WTC11 (cell line): Measurements from ENCODE around the gene FTCD. TPM values are rescaled to one million over a fixed set of nuclear protein-coding genes. Genes with fewer than 3 reads are reported as not detected.

Source experiments
- ATAC-seq: fragments of 200-7000 bp; cut with Tn5 transposase; 2 replicates; pipeline ENCODE4 v1.10.0; 2021; ENCODE audit warnings: mild to moderate bottlenecking, moderate library complexity
- CTCF ChIA-PET: fragments of 300-600 bp; sonication (Branson Sonifier 250); formaldehyde crosslinking; loops from one replicate; lab custom pipeline; 2021; ENCODE audit warnings: antibody characterized with exemption; lab: Charles Lee
- POLR2A ChIA-PET: fragments of 350-600 bp; sonication (Branson Sonifier 250); formaldehyde crosslinking; loops from one replicate; lab custom pipeline; 2021; ENCODE audit warnings: antibody characterized with exemption; lab: Charles Lee
- DNase-seq: peaks from one replicate; pipeline ENCODE4 v3.0.0; 2021; ENCODE audit warnings: low spot score
- H3K27ac Mint-ChIP-seq: 2 replicates; pipeline ENCODE4 v1.8.0; 2021; ENCODE audit warnings: mixed read lengths
- H3K27me3 Mint-ChIP-seq: 2 replicates; pipeline ENCODE4 v1.8.0; 2021; ENCODE audit warnings: low read depth, mild to moderate bottlenecking, moderate library complexity, mixed read lengths
- H3K36me3 Mint-ChIP-seq: 2 replicates; pipeline ENCODE4 v1.8.0; 2021; ENCODE audit warnings: mixed read lengths
- H3K4me1 Mint-ChIP-seq: 2 replicates; pipeline ENCODE4 v1.8.0; 2022; ENCODE audit warnings: mixed read lengths
- H3K4me3 Mint-ChIP-seq: 2 replicates; pipeline ENCODE4 v1.8.0; 2021; ENCODE audit warnings: mild to moderate bottlenecking, moderate library complexity, mixed read lengths
- H3K9me3 Mint-ChIP-seq: 2 replicates; pipeline ENCODE4 v1.8.0; 2021; ENCODE audit warnings: mixed read lengths
- CREB1 ChIP-seq: sonication (generic); formaldehyde crosslinking; IDR thresholded peaks from 2 replicates; pipeline ENCODE4 v1.8.0; 2023; ENCODE audit warnings: mild to moderate bottlenecking, missing genetic modification reagents
- EMX1 ChIP-seq: fragments of 250-450 bp; sonication (Bioruptor Pico); IDR thresholded peaks from 2 replicates; pipeline ENCODE4 v1.8.0; 2021; ENCODE audit warnings: mild to moderate bottlenecking
- GABPB1 ChIP-seq: sonication (generic); formaldehyde crosslinking; IDR thresholded peaks from 2 replicates; pipeline ENCODE4 v1.8.1; 2023; ENCODE audit warnings: mild to moderate bottlenecking, missing genetic modification reagents
- GTF2I ChIP-seq: fragments of 250-450 bp; sonication (Bioruptor Pico); conservative IDR thresholded peaks from 2 replicates; pipeline ENCODE4 v1.4.0; 2021; ENCODE audit warnings: mild to moderate bottlenecking
- MYBL2 ChIP-seq: sonication (generic); formaldehyde crosslinking; IDR thresholded peaks from 2 replicates; pipeline ENCODE4 v1.8.1; 2023; ENCODE audit warnings: mild to moderate bottlenecking, moderate library complexity, missing genetic modification reagents
- NR2C2 ChIP-seq: sonication (generic); formaldehyde crosslinking; IDR thresholded peaks from 2 replicates; pipeline ENCODE4 v1.8.0; 2022; ENCODE audit warnings: mild to moderate bottlenecking, missing genetic modification reagents
- TCF7 ChIP-seq: sonication (generic); formaldehyde crosslinking; IDR thresholded peaks from 2 replicates; pipeline ENCODE4 v1.8.0; 2022; ENCODE audit warnings: mild to moderate bottlenecking, low read depth, missing genetic modification reagents, moderate library complexity
- TP53 ChIP-seq: sonication (generic); formaldehyde crosslinking; IDR thresholded peaks from 2 replicates; pipeline ENCODE4 v1.8.1; 2023; ENCODE audit warnings: mild to moderate bottlenecking, missing genetic modification reagents
- ZNF232 ChIP-seq: sonication (generic); formaldehyde crosslinking; IDR thresholded peaks from 2 replicates; pipeline ENCODE4 v1.8.0; 2022; ENCODE audit warnings: mild to moderate bottlenecking, missing genetic modification reagents
- ZNF317 ChIP-seq: sonication (generic); formaldehyde crosslinking; IDR thresholded peaks from 2 replicates; pipeline ENCODE4 v1.8.1; 2023; ENCODE audit warnings: low read depth, mild to moderate bottlenecking, moderate library complexity, missing genetic modification reagents, borderline replicate concordance
- ZNF423 ChIP-seq: fragments of 250-450 bp; sonication (Bioruptor Pico); IDR thresholded peaks from 2 replicates; pipeline ENCODE4 v2.1.2; 2022; ENCODE audit warnings: mild to moderate bottlenecking, moderate library complexity
- total RNA-seq: library from RNA; stranded (reverse); gene quantifications from 3 replicates; pipeline ENCODE4 v1.2.3, GENCODE V29; 2021
- TF ChIP-seq, protein P1 (sequence below): sonication (generic); formaldehyde crosslinking; IDR thresholded peaks from 2 replicates; pipeline ENCODE4 v1.8.0; 2022; ENCODE audit warnings: missing genetic modification reagents
- TF ChIP-seq, protein P2 (sequence below): sonication (generic); formaldehyde crosslinking; conservative IDR thresholded peaks from 2 replicates; pipeline ENCODE4 v1.8.1; 2023; ENCODE audit warnings: mild to moderate bottlenecking, low read depth, missing genetic modification reagents, moderate library complexity
- TF ChIP-seq, protein P3 (sequence below): fragments of 250-450 bp; sonication (Bioruptor Pico); IDR thresholded peaks from 2 replicates; pipeline ENCODE4 v1.9.0; 2021; ENCODE audit warnings: mild to moderate bottlenecking
- TF ChIP-seq, protein P4 (sequence below): sonication (generic); formaldehyde crosslinking; IDR thresholded peaks from 2 replicates; pipeline ENCODE4 v1.8.1; 2022; ENCODE audit warnings: mild to moderate bottlenecking, moderate library complexity, missing genetic modification reagents
- TF ChIP-seq, protein P5 (sequence below): sonication (generic); formaldehyde crosslinking; IDR thresholded peaks from 2 replicates; pipeline ENCODE4 v1.8.1; 2022; ENCODE audit warnings: low read depth, mild to moderate bottlenecking, moderate library complexity, missing genetic modification reagents, borderline replicate concordance
- TF ChIP-seq, protein P6 (sequence below): sonication (generic); formaldehyde crosslinking; IDR thresholded peaks from 2 replicates; pipeline ENCODE4 v1.8.1; 2023; ENCODE audit warnings: mild to moderate bottlenecking, missing genetic modification reagents
- TF ChIP-seq, protein P7 (sequence below): sonication (generic); formaldehyde crosslinking; IDR thresholded peaks from 2 replicates; pipeline ENCODE4 v1.8.1; 2022; ENCODE audit warnings: low read depth, missing genetic modification reagents, borderline replicate concordance

FTCD gene
- total RNA-seq, 1 experiment from 2014 or later = 6.1 TPM

DNA sequence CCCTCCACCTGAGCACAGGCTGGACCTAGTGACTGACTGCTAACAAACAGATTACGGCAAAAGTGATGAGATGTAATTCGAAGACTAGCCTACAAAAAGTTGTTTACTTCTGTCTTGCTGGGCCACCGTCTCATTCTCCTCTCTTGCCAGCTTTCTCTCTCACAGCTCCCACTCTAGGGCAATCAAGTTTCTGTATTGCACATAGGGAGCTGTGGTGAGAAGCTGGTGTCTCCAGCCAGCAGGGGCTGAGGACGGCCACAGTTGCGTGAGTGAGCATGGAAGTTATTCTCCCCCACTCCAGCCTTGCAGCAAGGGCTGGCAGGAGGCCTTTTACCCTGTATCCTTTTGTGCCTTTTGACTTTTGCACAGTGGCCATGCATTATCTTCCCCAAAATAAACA is 66.1 kb downstream of the FTCD start:
- no peak overlapping the region for H3K4me3 Mint-ChIP-seq
- H3K36me3 Mint-ChIP-seq = peaks cover 36% of the 10 kb centered on the region
- H3K27ac Mint-ChIP-seq = no peak overlapping the region
- no peak for TF ChIP-seq ZNF317
- DNase-seq = no peak
- no peaks in the 10 kb centered on the region for H3K4me1 Mint-ChIP-seq
- peaks cover 59% of the 10 kb centered on the region for H3K9me3 Mint-ChIP-seq
- no peak for ATAC-seq
- CTCF ChIA-PET = interaction anchor here (1.5 kb wide), 1 partner anchor 54 kb away, joined by 3 read pairs; no protein-coding TSS in a partner anchor
- POLR2A ChIA-PET = no interaction called here
- peaks cover 4% of the 10 kb centered on the region for H3K27me3 Mint-ChIP-seq

DNA sequence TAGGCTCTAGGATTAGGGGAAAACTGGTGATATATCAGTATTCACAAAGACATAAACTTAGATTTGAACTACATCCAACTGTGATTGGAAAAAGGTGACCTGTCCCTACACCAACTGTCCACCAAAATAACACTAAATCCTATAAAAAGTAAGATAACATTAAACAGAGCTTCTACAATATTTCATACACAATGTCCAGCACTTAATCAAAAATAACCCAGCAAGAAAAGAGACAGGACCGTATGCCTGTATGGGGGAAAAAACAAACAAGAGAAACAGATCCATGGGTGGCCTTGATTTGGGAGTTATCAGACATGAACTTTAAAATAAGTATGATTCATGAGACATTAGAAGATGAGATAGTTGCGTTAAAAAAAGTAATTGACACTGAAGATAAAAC is 67.2 kb downstream of the FTCD start:
- Mint-ChIP-seq H3K27me3 (peaks cover 4% of the 10 kb centered on the region), H3K9me3 (peaks cover 57% of the 10 kb centered on the region), H3K4me3 (no peak overlapping the region), H3K36me3 (peaks cover 36% of the 10 kb centered on the region), H3K27ac (no peak overlapping the region), H3K4me1 (no peaks in the 10 kb centered on the region)
- no peak for TF ChIP-seq TP53
- no peak for TF ChIP-seq TCF7 (CRISPR knock-in tag)
- no peak for TF ChIP-seq ZNF232 (CRISPR knock-in tag)
- TF ChIP-seq, protein P1, sequence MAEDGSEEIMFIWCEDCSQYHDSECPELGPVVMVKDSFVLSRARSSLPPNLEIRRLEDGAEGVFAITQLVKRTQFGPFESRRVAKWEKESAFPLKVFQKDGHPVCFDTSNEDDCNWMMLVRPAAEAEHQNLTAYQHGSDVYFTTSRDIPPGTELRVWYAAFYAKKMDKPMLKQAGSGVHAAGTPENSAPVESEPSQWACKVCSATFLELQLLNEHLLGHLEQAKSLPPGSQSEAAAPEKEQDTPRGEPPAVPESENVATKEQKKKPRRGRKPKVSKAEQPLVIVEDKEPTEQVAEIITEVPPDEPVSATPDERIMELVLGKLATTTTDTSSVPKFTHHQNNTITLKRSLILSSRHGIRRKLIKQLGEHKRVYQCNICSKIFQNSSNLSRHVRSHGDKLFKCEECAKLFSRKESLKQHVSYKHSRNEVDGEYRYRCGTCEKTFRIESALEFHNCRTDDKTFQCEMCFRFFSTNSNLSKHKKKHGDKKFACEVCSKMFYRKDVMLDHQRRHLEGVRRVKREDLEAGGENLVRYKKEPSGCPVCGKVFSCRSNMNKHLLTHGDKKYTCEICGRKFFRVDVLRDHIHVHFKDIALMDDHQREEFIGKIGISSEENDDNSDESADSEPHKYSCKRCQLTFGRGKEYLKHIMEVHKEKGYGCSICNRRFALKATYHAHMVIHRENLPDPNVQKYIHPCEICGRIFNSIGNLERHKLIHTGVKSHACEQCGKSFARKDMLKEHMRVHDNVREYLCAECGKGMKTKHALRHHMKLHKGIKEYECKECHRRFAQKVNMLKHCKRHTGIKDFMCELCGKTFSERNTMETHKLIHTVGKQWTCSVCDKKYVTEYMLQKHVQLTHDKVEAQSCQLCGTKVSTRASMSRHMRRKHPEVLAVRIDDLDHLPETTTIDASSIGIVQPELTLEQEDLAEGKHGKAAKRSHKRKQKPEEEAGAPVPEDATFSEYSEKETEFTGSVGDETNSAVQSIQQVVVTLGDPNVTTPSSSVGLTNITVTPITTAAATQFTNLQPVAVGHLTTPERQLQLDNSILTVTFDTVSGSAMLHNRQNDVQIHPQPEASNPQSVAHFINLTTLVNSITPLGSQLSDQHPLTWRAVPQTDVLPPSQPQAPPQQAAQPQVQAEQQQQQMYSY (CRISPR knock-in tag) = no peak
- DNase-seq (no peak), ATAC-seq (no peak)
- ChIA-PET CTCF (no interaction called here), POLR2A (no interaction called here)

DNA sequence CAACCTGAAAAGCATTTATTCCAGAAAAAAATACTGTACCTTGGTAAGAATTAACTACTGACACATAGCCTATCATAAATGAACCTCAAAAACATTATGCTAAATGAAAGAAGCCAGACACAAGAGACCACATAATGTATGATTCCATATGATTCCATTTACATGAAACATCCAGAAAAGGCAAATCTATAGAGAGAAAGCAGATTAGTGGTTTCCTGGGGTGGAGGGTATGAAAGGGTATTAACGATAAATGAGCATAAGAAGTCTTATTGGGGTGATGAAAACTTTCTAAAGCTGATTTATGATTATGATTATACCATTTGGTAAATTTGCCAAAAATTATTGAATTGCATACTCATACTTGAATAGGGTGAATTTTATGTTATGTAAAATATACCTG is 67.7 kb downstream of the FTCD start:
- ChIA-PET CTCF (no interaction called here), POLR2A (no interaction called here)
- DNase-seq = no peak
- Mint-ChIP-seq H3K27ac (no peak overlapping the region), H3K36me3 (peaks cover 33% of the 10 kb centered on the region), H3K9me3 (peaks cover 53% of the 10 kb centered on the region), H3K4me1 (no peaks in the 10 kb centered on the region), H3K27me3 (peaks cover 4% of the 10 kb centered on the region), H3K4me3 (no peak overlapping the region)
- ATAC-seq = no peak
- TF ChIP-seq, protein P2, sequence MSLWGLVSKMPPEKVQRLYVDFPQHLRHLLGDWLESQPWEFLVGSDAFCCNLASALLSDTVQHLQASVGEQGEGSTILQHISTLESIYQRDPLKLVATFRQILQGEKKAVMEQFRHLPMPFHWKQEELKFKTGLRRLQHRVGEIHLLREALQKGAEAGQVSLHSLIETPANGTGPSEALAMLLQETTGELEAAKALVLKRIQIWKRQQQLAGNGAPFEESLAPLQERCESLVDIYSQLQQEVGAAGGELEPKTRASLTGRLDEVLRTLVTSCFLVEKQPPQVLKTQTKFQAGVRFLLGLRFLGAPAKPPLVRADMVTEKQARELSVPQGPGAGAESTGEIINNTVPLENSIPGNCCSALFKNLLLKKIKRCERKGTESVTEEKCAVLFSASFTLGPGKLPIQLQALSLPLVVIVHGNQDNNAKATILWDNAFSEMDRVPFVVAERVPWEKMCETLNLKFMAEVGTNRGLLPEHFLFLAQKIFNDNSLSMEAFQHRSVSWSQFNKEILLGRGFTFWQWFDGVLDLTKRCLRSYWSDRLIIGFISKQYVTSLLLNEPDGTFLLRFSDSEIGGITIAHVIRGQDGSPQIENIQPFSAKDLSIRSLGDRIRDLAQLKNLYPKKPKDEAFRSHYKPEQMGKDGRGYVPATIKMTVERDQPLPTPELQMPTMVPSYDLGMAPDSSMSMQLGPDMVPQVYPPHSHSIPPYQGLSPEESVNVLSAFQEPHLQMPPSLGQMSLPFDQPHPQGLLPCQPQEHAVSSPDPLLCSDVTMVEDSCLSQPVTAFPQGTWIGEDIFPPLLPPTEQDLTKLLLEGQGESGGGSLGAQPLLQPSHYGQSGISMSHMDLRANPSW (CRISPR knock-in tag) = no peak
- TF ChIP-seq, protein P3, sequence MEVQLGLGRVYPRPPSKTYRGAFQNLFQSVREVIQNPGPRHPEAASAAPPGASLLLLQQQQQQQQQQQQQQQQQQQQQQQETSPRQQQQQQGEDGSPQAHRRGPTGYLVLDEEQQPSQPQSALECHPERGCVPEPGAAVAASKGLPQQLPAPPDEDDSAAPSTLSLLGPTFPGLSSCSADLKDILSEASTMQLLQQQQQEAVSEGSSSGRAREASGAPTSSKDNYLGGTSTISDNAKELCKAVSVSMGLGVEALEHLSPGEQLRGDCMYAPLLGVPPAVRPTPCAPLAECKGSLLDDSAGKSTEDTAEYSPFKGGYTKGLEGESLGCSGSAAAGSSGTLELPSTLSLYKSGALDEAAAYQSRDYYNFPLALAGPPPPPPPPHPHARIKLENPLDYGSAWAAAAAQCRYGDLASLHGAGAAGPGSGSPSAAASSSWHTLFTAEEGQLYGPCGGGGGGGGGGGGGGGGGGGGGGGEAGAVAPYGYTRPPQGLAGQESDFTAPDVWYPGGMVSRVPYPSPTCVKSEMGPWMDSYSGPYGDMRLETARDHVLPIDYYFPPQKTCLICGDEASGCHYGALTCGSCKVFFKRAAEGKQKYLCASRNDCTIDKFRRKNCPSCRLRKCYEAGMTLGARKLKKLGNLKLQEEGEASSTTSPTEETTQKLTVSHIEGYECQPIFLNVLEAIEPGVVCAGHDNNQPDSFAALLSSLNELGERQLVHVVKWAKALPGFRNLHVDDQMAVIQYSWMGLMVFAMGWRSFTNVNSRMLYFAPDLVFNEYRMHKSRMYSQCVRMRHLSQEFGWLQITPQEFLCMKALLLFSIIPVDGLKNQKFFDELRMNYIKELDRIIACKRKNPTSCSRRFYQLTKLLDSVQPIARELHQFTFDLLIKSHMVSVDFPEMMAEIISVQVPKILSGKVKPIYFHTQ (CRISPR knock-in tag) = no peak
- TF ChIP-seq, protein P4, sequence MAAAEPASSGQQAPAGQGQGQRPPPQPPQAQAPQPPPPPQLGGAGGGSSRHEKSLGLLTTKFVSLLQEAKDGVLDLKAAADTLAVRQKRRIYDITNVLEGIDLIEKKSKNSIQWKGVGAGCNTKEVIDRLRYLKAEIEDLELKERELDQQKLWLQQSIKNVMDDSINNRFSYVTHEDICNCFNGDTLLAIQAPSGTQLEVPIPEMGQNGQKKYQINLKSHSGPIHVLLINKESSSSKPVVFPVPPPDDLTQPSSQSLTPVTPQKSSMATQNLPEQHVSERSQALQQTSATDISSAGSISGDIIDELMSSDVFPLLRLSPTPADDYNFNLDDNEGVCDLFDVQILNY (CRISPR knock-in tag) = no peak
- TF ChIP-seq, protein P5, sequence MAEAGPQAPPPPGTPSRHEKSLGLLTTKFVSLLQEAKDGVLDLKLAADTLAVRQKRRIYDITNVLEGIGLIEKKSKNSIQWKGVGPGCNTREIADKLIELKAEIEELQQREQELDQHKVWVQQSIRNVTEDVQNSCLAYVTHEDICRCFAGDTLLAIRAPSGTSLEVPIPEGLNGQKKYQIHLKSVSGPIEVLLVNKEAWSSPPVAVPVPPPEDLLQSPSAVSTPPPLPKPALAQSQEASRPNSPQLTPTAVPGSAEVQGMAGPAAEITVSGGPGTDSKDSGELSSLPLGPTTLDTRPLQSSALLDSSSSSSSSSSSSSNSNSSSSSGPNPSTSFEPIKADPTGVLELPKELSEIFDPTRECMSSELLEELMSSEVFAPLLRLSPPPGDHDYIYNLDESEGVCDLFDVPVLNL (CRISPR knock-in tag) = no peak
- TF ChIP-seq EMX1 (CRISPR knock-in tag) (no peak), GTF2I (CRISPR knock-in tag) (no peak), MYBL2 (CRISPR knock-in tag) (no peak), GABPB1 (CRISPR knock-in tag) (no peak), CREB1 (CRISPR knock-in tag) (no peak), ZNF423 (CRISPR knock-in tag) (no peak), NR2C2 (CRISPR knock-in tag) (no peak), TCF7 (CRISPR knock-in tag) (no peak), TP53 (no peak)
- TF ChIP-seq, protein P6, sequence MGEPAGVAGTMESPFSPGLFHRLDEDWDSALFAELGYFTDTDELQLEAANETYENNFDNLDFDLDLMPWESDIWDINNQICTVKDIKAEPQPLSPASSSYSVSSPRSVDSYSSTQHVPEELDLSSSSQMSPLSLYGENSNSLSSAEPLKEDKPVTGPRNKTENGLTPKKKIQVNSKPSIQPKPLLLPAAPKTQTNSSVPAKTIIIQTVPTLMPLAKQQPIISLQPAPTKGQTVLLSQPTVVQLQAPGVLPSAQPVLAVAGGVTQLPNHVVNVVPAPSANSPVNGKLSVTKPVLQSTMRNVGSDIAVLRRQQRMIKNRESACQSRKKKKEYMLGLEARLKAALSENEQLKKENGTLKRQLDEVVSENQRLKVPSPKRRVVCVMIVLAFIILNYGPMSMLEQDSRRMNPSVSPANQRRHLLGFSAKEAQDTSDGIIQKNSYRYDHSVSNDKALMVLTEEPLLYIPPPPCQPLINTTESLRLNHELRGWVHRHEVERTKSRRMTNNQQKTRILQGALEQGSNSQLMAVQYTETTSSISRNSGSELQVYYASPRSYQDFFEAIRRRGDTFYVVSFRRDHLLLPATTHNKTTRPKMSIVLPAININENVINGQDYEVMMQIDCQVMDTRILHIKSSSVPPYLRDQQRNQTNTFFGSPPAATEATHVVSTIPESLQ (CRISPR knock-in tag) = no peak
- TF ChIP-seq, protein P7, sequence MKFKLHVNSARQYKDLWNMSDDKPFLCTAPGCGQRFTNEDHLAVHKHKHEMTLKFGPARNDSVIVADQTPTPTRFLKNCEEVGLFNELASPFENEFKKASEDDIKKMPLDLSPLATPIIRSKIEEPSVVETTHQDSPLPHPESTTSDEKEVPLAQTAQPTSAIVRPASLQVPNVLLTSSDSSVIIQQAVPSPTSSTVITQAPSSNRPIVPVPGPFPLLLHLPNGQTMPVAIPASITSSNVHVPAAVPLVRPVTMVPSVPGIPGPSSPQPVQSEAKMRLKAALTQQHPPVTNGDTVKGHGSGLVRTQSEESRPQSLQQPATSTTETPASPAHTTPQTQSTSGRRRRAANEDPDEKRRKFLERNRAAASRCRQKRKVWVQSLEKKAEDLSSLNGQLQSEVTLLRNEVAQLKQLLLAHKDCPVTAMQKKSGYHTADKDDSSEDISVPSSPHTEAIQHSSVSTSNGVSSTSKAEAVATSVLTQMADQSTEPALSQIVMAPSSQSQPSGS (CRISPR knock-in tag) = no peak
